HG02763 (cell line): ENCODE data around the gene OR8S1.
"Not testable (repeated sequence)": the region's sequence is repeated elsewhere in the genome, so short reads cannot be mapped to it uniquely, and the experiment has no call there.

Experiments
- ATAC-seq: cut with Tn5 transposase; IDR thresholded peaks from one replicate; pipeline ENCODE4 v1.9.1; 2021; ENCODE audit warnings: mild to moderate bottlenecking, moderate library complexity; ENCODE audit not compliant: unreplicated experiment

OR8S1 gene, protein sequence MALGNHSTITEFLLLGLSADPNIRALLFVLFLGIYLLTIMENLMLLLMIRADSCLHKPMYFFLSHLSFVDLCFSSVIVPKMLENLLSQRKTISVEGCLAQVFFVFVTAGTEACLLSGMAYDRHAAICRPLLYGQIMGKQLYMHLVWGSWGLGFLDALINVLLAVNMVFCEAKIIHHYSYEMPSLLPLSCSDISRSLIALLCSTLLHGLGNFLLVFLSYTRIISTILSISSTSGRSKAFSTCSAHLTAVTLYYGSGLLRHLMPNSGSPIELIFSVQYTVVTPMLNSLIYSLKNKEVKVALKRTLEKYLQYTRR

DNA sequence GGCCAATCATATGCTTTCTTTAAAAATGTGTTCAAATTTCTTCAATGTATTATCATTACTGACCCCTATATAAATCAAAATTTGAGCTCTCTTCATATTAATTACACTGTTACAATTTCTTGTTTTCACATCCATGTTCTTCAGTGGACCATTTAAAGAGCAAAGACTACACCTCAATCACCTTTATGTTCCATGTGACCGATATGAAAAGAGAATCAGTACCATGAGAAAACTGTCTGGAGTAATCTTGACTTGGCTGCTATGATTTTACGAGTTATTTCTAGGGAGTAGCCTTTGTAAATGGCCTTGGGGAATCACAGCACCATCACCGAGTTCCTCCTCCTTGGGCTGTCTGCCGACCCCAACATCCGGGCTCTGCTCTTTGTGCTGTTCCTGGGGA is at the start of gene OR8S1:
TSS of gene OR8S1 (plus strand) at position 301 of the 400 bp plus-strand sequence. CDS start at position 301, 0 bp downstream.
- ATAC-seq = no peak

DNA sequence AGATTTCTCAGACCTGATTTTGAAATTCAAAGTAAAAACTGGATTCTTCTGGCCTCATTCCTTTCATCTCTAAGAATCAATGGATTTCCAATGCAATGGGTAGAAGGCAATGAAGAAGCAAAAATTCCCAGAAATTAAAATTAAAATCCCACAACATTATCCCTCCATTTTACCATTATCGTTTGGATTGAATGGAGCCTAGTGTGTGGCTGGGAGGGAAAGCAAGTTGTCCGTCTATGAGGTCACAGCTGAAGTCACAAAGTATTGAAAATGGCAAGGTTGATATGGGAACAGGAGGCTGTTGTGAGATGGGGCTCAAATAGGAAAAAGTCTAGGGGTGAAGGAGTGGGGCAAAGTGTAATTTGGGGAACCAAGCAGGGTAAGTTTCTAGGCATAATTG is 43.2 kb upstream of the OR8S1 start, which contains the start of gene C12orf54:
TSS of gene C12orf54 (plus strand) at position 301 of the 400 bp plus-strand sequence. CDS start 799 bp downstream, outside the sequence.
- ATAC-seq = no peak

DNA sequence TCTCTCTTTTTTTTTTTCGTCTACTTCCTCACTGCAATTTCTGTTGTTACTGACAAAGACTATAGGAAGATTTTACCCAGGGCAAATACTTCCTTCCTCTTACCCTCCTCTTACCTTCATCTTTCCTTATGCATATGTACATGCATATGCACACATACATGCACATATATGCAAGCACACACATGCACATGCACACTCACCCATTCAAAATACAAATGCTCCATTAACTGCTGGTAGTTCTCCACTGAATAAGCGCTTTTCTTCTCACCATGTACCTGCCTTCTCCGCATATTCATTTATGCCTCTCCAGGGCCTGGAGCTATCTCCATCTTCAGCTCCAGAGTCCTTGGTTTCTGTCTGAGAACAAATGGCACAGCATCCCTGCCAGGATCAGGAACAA is 42.5 kb upstream of the OR8S1 start:
- no peak for ATAC-seq

DNA sequence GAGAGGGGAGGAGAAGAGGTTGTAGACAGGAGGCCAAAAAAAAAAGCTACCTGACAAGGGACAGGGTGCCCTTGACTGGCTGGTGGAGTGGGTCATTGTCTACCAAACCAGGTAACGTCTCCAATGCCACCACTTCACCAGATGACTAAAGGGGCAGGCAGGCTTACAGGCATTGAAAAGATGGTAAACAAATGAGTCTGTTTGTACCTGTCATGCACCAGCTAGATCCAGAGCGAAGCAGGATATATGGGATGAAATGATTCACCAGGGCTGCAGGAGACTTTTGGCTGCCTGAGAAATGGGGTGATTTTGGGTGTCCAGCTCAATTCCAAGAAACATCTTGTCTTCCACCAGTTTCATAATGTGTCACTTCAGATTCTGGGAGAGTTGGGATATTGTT is 39.2 kb upstream of the OR8S1 start:
- no peak for ATAC-seq

DNA sequence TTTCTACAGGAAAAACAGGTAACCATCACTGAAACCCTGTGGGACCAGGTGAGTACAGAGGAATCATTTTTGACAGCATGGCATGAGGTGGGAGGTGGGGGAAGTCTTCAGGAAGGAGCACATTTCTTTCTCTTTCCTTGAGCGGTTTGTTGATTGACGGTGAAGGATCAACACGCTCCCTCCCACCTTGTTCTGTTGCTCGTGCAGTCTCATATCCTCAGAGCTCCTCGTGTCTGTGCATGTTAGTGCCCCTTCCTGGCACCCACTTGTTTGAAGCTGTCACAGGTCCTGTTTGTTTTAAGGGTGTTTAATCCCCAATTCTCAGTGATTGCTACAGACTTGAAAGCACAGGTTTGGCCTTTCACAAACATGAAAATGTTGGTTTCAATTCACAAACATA is 38.8 kb upstream of the OR8S1 start:
- no peak for ATAC-seq

DNA sequence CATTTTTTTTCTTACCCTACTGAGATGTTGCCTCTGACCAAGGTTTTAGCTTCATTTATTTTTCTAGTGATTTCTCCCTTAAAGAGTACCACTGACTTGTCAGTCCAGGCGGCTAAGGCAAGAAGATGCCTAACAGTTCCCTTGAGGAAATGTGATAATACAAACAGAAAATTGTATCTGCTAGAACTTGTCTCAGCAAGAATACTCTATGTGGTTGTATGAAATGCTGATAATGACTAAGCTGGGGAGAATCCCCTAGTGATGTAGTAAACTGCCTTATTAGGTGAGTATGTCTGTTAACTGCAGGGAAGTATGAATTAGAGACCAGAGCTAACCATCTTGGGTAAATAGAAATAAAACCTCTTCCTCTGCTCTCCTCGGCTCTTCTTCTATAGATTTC is 36.4 kb upstream of the OR8S1 start:
- ATAC-seq = peak; percentile 73

DNA sequence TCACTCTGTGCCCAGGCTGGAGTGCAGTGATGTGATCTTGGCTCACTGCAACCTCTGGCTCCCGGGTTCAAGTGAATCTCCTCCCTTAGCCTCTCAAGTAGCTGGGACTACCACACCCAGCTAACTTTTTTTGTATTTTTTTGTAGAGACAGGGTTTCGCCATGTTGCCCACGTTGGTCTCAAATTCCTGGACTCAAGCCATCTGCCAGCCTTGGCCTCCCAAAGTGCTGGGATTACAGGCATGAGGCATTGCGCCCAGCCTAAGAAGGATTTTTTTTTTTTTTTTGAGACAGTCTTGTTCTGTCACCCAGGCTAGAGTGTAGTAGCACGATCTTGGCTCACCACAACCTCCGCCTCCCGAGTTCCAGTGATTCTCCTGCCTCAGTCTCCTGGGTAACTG is 36.0 kb upstream of the OR8S1 start:
- ATAC-seq = not testable (repeated sequence)

DNA sequence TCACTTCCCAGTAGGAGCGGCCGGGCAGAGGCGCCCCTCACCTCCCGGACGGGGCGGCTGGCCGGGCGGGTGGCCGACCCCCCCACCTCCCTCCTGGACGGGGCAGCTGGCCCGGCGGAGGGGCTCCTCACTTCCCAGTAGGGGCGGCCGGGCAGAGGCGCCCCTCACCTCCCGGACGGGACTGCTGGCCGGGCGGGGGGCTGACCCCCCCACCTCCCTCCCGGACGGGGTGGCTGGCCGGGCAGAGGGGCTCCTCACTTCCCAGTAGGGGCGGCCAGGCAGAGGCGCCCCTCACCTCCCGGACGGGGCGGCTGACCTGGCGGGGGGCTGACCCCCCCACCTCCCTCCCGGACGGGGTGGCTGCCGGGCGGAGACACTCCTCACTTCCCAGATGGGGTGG is 25.2 kb upstream of the OR8S1 start:
- ATAC-seq = not testable (repeated sequence)

DNA sequence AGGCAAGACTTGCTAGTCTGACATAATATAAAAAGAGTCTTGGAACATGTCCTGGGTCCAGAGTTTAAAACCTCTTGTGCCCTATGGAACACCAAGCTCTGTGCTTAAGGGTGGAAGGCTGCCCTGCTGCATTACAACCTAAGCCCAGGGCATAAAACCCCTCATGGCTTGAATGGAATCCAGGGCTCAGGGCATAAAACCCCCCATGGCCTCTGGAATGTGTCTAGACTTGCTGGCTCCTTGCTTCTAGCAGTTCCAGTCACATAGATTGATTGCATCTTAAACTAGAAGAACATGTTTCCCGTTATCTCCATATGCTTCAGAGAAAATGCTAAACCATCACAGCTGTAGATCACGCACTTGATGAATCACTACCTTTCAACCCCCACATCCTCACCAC is 18.6 kb upstream of the OR8S1 start:
- ATAC-seq = not testable (repeated sequence)

DNA sequence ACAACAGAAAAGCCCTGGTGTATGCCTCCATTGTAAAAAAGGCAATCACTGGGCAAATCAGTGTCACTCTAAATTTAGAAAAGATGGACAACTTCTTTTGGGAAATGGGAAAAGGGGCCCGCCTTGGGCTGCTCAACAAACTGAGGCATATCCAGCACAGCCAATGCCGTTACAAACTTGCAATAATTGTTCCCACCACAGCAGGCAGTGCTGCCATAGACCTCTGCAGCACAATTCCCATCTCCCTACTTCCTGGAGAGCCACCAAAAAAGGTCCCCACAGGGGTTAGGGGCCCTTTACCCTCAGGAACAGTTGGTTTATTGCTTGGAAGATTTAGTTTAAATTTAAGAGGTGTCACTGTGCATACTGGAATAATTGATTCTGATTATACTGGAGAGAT is 16.4 kb upstream of the OR8S1 start:
- no peak for ATAC-seq

DNA sequence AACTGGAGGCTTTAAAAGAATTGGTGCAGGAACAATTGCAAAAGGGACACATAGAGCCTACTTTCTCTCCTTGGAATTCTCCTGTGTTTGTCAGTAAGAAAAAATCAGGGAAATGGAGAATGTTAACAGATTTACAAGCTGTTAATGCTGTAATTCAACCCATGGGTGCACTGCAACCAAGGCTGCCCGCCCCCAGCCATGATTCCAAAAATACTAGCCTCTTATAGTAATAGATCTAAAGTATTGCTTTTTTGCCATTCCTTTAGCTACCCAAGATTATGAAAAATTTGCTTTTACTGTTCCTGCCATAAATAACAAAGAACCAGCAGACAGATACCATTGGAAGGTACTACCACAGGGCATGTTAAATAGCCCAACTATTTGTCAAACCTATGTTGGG is 15.3 kb upstream of the OR8S1 start:
- ATAC-seq = no peak

DNA sequence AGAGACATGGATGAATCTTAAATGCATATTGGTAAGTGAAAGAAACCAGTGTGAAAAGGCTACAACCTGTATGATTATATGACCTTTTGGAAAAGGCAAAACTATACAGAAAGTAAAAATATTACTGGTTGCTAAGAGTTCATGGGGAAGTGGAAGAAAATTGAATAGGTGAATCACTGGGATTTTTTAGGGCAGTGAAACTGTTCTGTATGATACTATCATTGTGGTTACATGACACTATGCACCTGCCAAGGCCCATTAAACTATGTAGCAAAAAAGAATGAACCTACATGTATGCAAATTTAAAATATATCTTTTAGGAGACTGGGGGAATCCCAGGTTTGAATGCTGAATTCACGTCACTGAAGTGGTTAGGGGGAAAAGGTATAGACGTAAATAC is 12.6 kb upstream of the OR8S1 start:
- peak; percentile 58 for ATAC-seq

DNA sequence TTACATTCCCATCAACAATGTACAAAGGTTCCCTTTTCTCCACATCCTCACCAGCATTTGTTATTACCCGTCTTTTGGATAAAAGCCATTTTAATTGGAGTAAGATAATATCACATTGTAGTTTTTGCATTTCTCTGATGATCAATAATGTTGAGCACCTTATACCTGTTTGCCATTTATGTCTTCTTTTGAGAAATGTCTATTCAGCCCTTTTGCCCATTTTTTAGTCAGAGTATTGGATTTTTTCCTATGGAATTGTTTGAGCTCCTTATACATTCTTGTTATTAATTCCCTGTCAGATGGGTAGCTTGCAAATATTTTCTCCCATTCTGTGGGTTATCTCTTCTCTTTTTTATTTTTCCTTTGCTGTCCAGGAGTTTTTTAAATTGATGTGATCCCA is 10.7 kb upstream of the OR8S1 start:
- no peak for ATAC-seq

DNA sequence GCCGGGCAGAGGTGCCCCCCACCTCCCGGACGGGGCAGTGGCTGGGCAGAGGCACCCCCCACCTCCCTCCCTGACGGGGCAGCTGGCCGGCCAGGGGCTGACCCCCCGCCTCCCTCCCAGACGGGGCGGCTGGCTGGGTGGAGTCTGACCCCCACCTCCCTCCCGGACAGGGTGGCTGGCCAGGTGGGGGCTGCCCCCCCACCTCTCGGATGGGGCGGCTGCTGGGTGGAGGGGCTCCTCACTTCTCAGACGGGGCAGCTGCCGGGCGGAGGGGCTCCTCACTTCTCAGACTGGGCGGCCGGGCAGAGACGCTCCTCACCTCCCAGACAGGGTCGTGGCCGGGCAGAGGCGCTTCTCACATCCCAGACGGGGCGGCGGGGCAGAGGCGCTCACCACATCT is 5.1 kb upstream of the OR8S1 start:
- not testable (repeated sequence) for ATAC-seq

DNA sequence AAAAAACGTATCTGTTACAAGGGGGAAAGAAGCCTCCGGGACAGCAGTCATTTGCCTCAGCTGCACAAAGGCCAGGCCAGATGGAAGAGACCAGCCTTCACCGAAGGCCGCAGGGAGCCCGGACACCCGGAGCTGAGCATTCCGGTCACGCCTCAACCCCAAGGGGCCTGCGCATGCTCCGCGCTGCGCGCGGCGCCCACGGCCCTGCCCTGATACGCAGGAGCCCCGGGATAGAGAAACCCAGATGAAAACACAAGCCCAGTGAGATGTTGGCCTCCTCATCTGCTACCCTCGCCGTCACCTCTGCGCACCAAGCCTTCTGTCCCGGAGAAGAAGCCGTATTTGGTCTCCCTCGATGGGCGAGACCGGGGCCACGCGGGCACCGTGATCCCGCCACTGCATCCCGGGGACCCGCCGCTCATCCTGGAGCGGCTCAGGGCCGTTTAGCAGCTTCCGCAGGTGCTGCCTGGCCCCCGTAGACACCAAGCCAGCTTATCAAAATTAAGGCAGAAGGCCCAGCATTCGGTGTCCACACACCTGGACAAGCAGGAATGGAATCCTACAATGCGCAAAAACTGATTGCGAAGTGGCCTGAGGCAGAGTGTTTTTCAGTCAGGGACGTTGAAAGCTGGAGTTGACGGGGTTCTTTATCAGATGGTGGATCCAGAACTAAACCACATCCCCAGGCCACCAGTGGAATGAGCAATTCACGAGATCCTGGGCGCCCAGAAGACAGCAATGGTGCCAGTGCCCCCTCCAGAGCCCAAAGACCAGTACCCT is 2.6 kb downstream of the OR8S1 start:
- no peak for ATAC-seq

DNA sequence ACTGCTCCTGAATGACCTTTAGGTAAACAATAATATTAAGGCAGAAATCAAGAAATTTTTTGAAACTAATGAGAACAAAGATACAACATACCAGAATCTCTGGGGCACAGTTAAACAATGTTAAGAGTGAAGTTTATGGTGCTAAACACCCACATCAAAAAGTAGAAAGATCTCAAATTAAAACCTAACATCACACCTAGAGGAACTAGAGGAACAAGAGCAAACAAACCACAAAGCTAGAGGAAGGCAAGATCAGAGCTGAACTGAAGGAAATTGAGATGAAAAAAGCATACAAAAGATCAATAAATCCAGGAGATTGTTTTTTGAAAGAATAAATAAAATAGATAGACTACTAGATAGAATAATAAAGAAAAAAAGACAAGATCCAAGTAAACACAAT is 7.2 kb downstream of the OR8S1 start:
- ATAC-seq = no peak

DNA sequence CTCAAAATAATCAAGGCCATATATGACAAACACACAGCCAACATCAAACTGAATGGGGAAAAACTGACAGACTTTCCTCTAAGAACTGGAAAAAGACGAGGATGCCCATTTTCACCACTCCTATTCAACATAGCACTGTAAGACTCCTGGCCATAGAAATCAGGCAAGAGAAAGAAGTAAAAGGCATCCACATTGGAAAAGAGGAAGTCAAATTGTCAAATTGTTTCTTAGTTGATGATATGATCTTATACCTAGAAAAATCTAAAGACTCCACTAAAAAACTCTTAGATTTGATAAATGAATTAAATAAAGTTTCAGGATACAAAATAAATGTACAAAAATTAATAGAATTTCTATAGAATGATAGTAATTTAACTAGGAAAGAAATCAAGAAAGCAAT is 11.2 kb downstream of the OR8S1 start:
- ATAC-seq = no peak

DNA sequence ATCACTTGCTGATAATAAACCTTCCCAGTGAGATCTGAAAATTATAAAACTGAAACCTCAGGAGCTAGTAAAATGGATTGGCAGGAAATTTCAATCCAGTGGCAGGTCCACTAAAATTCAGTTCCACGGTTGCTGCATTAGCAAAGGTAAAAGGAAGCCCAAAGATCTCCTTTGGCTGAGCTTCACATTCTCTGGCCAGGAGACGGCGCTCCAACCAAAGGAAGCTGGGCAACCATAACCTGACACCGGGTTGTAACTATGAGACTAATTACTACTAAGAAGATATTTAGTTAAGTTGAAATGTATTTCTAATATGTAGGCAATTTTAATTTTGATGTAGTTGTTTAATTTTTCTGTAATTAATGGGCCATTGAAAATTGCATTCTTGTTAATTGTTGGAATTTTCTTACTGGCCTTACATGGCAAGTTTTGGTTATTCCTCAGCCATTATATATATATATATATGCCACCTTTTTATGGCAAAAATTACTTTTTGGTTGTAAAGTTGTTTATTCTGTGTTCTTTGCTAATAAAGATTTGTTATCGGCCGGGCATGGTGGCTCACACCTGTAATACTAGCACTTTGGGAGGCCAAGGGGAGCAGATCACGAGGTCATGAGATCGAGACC is 17.0 kb downstream of the OR8S1 start:
- ATAC-seq = no peak

DNA sequence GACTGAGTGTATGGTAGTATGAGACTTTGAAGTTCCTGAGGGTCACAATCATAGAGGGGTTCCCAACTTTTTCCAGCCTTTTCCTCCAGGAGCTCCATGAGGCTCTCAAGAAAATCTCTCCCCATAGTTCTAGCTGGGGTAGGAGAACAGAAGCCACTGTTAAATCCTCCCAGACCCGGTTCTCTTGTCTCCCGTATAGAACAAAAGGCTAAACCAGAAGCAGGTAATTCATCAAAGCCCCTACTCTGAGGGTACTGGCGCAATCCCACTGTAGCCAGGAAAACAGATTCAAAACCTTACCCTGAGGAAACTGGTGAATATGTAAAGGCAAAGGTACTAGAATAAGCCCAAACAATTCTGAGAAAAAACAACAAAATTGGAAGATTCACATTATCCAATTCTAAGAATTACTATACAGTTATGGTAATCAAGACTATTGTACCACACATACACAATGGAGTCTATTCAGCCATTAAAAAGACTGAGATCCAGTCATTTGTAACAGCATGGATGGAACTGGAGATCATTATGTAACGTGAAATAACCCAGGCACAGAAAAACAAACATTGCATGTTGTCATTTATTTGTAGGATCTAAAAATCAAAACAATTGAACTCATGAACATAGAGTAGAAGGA is 20.5 kb downstream of the OR8S1 start:
- ATAC-seq = no peak

DNA sequence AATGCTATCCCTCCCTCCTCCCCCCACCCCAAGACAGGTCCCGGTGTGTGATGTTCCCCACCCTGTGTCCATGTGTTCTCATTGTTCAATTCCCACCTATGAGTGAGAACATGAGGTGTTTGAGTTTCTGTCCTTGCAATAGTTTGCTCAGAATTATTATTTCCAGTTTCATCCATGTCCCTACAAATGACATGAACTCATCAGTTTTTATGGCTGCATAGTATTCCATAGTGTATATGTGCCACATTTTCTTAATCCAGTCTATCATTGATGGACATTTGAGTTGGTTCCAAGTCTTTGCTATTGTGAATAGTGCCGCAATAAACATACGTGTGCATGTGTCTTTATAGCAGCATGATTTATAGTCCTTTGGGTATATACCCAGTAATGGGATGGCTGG is 21.6 kb downstream of the OR8S1 start:
- not testable (repeated sequence) for ATAC-seq

DNA sequence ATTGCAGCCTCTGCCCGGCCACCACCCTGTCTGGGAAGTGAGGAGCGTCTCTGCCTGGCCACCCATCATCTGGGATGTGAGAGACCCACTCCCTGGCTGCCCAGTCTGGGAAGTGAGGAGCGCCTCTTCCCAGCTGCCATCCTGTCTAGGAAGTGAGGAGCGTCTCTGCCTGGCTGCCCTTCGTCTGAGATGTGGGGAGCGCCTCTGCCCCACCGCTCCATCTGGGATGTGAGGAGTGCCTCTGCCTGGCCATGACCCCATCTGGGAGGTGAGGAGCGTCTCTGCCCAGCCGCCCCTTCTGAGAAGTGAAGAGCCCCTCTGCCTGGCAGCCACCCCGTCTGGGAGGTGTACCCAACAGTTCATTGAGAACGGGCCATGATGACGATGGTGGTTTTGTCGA is 26.2 kb downstream of the OR8S1 start:
- ATAC-seq = not testable (repeated sequence)
